Inflammatory macrophage treated with lipopolysaccharide for 1 hour (primary cell): ENCODE results near the gene GPR39.

Experiments
- DNase-seq, 2 donors: peaks; one replicate each; pipeline ENCODE4 v3.0.0-alpha.2; 2020 to 2022

GPR39 gene

DNA sequence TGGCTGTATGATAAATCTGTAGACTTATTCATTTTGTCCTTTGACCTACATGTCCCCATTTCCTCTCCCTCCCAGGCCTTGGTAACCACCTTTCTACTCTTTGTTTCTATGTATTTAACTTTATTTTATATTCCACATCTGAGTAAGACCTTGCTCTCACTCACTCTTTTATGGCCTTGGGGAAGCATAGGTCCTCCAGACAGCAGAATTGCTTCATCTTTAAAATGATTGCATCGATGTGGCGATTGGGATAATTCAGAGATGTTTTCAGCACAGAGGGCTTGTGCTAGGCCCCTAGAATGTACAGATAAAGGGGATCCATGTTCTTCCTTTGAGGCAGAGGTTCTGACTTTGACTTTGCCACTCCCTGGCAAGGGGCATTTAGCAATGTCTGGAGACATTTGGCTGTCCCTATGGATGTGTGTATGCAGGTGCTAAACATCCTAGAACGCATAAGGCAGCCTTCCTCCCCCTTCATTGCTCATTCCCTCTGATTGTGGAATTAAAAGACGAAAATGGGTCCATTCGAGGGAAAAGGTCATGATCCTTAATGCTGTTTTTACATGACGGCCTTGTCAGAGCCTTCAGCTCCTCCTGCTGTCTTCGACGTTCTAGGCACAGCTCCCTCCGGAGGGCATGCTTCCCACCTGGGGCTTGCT lies 1.2 kb upstream of the GPR39 start:
- no peak for DNase-seq

DNA sequence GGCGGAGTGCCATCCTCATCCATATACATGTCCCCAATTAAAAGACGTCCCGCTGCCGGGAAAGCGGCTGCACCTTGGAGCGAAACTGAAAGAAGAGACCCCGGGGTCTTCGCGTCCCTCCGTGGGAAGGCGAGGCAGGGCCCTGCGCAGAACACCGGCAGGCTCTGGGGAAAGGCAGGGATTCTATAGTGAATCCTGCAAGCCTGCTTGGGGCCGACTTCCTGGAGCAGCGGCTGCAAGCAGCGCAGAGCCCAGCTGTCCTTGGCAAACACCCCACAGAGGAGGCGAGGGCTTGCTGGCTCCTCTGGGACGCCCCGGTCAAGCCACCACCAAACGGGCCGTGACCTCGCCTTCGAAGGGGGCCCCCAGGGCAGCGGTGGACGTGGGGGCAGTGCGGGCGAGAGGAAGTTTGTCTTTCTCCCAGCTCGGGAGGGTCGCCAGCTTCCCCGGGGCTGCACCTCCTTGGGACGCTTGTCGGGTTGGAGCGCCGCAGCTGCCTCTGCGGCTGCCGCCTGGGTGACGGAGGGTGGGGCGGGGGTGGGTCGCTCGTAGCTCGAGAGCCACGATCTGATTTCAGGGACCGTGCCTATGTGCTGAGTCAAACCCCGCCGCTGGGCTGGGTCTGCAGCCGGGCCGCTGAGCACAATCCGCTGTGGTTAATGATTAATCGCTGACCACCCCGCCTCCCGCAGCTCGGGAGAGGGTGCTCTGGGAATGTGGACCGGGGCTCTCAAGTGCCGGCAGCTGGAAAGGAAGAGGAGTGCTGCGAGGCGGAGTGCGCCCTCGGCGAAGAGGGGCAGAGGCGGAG lies 486 bp upstream of the GPR39 start:
- no peak for DNase-seq

DNA sequence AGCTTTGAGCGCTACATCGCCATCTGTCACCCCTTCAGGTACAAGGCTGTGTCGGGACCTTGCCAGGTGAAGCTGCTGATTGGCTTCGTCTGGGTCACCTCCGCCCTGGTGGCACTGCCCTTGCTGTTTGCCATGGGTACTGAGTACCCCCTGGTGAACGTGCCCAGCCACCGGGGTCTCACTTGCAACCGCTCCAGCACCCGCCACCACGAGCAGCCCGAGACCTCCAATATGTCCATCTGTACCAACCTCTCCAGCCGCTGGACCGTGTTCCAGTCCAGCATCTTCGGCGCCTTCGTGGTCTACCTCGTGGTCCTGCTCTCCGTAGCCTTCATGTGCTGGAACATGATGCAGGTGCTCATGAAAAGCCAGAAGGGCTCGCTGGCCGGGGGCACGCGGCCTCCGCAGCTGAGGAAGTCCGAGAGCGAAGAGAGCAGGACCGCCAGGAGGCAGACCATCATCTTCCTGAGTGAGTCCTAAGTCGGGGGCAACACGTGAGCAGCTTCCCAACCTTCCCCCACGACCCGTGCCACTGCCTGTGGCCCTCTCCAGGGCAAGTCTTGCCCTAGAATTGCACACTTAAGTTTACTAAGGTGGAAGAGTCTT lies 928 bp downstream of the GPR39 start:
- no peak for DNase-seq

DNA sequence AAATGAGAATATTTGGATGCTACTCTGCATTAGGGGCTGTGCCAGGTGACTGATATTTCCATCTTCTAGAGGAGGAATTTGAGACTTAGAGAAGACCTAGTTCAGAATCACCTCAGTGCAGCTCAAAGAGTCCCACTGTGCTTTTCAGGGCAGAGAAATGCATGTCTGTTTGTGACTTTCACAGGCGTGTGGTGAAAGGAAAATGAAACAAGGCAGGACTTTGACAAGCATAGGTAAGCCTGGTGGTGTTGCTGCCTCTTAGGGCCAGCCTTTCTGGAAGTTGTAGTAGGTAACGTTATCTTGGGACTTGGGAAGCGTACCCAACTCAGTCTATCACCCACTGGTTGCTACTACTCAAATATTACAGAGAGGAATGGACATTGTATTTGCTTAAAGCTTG lies 2.6 kb downstream of the GPR39 start:
- no peak for DNase-seq

DNA sequence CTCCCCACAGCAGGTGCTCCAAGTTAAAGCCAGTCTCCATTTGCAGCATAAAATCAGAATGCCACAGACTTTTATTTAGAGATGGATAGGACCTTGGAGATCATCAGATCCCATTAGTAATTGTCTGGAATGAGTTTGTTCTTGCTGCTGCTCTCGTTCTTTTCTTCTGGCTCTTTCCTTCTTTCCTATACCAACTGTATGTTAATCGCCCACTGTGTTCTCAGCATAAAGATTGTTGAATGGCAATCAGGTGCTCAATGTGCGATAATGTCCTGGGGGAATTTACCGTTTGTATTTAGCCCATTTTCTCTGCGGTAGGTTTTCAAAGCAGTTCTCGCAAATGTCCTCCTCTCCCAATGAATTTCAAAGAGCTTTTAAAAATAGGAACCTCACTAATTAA lies 3.3 kb downstream of the GPR39 start:
- no peak for DNase-seq

DNA sequence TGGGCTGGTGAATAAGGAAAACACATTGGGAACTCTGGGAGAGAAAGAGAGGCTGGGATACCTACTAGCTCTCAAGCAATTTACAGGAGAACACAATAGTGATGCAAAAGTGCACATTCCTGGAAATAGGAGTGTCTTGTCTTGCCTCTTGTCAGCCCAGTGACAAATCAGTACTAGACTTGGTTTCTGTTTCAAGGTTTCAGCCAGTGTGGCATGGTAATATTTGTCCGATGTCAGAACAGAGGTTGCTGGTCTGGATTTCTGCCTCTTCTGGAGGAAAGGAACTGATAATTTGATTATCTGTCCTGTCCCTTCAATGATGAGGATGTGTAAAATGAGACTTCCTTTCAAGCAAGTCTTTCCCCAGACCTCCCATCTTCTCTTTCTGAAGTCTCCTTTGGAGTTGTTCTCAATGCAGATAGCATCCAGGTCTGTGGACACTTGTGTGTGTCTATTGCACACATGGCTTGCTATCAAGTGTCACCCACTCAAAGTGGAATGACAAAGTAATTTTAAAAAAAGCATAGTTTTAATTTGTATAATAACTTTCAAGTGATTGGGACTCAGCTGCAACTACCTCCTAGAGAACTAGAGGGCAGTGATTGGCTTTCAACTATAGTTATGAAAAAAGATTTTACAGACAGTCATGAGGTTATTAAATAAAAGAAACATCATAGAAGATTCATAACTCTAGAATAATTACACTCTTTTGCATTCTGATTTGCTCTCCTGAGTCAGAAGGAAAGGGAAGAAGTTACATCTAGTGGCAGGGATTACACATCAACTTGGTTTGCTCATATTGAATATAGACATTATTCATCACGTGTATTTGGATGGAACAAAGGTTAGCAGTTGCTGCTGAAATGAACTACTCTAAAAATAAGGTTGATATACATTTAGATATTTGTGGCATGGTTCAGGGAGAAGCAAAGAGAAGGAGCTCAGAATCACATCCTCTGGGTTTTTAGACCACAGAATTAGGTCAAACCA lies 4.5 kb downstream of the GPR39 start:
- DNase-seq, result no peak

DNA sequence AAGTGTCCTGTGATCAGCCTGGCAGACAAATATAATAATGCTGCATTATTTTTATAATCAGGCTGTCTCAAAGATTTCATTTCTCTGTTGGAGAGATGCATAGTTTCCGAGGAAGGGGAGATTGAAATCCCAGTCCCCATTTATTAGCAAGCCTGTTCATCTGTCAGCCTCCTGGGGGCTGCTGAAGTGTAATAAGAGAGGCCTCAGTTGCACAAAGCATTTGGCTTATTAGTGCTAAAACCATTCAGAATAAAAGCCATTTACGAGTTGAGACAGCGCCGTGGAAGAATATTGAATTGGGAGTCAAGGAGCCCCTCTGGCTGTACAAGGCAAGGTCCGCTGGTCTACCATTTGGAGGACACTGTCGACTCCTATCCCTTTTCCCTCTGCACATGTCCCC lies 6.1 kb downstream of the GPR39 start:
- no peak for DNase-seq

DNA sequence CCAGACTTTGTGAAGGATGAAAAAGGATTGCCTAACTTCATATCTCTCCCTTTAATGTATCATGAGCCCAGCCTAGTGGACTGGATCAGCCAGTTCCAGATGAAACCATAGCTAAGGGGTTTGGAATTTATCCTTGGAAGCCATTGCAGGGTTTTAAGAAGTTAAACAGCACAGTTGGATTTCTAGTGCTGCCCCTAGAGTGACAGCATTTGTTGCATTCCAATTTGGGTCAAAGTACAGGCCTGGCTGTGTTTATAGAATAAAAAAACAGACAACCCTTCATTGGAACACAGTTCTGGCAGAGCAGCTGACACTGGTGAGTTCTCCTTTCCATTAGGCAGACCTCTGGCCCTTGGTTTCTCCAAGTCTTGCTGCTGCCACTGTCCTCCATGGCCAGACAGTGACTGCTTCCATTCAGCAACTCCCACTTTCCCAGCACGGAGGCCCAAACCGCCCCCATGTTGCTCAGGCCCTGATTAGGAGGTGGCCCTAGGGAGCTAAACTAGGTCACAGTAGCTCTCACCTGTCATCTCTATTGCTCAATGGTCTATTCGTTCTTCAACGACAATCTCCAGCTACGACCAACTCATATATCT lies 8.0 kb downstream of the GPR39 start:
- DNase-seq, result no peak

DNA sequence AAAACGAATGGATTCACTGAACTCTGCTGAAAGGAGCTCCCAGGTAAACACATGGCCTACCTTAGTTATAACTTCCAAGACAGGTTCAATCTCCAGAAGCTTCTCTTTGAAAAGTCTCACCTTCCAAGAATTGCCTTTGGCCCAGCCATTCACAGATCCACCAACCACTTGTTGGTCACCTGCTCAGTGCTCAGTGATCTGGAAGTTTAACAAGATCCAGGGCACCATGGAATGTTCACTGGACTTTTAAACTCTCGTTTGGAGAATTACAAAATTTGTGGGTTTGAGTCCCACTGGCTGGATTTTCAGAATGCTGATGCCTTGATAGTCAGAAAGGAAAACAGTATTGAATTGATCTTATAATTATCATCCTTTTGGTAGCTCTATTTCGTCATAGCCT lies 9.4 kb downstream of the GPR39 start:
- DNase-seq, result no peak

DNA sequence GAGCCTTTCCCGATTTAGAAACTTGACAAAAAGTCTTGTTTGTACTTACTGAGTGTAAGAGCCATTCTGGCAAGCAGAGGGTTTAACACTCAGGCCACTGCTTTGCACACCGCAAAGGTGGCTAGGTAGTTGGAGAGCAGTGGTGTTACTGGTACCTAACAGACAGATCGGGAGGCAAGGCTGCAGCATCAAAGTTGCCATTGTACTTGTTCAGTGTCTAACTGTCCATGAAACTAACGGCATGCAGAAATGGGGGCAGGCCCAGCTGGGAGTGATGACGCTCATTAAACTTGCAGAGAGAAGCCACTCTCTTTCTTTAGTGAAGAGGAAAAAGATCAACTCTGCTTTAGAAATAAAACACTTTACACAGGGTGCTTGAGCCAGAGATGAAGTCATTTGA lies 10.1 kb downstream of the GPR39 start:
- no peak for DNase-seq

DNA sequence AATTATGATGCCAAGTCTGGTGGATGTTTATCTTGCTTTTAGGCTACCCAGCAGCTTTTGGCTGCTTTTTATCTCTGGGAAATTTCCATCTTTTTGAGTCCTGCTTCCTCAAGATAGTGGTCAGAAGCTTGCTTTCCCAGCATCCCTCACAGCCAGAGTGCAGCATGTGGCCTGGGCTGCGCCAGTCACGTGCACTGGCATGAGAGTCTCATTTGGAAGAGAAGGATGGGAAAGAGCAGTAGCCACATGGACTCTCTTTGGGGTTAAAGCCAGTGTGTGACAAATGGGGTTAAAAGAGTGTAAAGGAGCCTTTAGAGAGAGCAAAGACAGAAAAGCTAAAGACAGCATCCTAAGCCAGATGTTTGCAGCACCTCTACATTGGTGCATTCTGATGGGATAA lies 12.7 kb downstream of the GPR39 start:
- DNase-seq, result no peak

DNA sequence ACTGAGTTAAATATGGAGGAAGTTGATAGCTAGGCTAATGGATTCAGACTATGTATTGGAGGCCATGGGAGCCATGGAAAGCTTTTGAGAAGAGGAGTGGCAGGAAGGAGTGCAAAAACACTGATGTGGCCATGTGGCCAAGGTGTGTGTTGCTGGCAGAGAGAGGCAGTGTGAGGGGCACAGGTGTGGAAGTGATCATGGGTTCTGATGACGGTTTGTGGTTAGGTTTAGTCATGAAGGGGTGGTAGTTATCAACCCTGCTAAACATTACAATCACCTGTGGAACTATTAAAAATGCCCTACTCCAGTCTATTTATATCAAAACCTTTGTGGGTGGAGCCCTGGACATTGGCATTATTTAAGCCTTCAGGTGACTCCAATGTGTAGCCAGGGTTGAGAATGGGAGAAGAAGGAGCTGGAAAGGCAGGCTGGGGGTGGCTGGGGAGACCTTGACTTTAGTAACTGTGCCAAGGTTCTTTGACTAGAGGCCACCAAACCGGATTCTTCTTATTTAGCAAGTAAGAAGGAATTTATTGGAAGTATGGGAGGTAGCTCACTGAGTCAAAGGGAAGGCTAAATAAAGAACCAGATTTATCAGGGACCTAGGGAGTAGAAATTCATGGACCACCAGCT lies 13.5 kb downstream of the GPR39 start:
- no peak for DNase-seq

DNA sequence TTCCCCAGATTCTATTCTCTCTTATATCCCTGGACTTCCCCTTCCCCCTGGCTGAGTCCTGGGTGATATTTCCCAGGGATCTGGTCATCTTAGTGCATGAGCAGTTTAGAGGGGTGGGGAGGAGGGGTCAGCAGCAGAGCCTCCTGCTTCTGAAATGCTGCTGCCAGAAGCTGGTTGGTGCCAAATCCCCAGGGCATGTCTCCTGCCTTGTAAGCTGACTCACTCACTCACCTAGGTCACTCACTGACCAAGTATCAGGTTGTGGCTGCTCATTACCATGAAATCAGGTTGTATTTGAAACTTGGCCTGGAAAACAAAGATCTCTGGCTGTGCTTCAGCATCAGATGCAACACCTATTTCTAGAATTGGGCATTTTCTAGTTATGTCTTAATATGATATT lies 14.3 kb downstream of the GPR39 start:
- no peak for DNase-seq

DNA sequence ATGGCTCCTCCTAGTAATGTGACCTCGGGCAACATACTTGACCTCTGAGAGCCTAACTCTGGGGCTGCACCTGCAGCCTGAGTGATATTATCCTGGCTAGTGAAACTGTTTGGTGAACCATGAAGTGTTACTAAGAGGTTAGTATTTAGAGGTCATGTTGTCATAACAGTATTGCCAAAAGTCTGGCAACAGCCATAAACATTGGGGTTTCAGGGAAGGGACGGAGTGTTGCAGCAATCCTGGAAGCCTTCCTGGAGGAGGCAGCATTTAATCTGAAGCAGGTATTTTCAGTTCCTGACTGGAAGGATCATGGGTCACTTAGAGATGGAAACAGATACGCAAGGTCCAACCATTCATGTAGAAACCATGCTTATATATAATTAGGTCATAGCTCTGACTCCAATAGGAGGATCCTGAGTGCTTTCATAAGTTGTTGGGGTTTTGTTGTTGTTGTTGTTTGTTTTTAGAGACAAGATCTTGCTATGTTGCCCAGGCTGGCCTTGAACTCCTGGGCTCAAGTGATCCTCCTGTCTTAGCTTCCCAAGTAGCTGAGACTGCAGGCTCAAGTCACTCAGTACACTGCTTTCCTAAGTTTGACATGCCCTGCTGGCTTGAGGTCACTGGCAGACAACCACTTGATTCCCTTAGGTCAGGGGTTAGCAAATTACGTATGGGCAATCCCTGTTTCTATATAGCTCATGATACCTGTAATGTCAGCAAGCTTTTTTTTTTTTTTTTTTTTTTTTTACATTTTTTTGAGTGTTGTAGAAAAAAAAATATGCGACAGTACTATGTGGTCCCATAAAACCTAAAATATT lies 21.5 kb downstream of the GPR39 start:
- no peak for DNase-seq

DNA sequence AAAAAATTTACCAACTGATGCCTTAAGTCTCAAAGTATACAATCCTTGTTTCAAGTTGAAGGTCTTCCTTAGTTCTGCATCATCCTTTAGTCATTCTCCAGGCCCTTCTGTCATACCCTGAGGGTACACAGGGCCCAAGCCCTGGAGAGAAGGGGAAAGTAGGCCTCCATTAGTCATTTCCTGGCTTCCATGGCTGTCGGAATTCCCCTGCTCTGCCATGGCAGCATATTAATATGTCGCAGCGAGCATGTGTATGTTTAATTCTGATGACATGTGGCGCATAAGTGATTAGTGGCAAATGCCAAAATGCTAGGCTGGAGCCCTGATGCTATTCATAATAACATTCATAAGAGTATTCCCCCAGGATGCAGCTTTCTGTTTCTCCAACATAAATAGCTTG lies 22.1 kb downstream of the GPR39 start:
- DNase-seq, result no peak

DNA sequence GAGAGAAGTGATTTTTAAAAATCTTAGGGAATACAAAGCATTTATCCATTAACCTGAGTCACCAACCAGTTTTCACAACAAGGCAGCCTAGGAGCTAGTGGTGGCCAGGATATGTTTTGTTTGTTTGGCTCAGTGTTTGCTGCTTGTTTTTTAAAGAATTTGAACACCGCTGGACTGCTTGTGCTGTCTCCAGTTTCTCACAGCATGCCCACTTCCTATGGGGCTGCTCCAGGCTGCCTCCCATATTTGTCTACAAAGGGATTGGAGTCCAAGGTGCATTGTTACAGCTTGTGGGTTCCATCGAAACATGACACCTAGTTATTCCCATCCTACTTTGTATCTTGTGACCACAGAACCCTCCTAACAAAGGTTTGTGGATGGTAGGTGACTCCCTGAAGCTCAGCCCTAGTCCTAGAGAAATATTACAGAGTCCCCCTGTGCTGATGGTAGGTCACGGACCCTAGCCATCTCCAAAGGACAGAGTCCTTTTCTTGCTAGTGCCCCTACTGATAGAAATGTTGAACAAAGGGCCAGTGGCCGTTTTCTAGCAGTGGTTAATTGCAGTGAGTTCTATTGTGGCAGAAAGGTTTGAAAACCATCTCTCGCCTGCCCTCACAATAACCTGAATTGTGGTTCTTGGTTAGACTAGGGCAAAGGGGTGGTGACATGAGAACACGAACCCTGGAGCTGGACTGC lies 23.2 kb downstream of the GPR39 start:
- DNase-seq, result no peak

DNA sequence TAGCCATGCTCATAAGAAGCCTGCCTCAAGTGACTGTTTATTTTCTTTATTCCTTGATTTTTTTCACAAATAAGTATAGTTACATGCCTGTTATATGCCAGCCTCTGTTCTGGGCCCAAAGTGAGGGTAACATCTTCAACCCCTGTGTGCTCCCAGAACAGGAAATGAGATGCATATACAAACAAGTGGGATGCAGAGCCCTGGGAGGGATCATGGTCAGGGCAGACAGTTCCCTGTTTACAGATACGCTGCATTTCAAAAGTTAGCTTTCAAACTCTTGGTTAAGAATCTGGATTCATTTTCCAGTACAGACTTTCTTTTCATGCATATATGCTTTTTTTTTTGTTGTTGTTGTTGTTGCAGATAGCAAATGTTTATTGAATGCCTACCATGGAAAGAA lies 24.4 kb downstream of the GPR39 start:
- no peak for DNase-seq

DNA sequence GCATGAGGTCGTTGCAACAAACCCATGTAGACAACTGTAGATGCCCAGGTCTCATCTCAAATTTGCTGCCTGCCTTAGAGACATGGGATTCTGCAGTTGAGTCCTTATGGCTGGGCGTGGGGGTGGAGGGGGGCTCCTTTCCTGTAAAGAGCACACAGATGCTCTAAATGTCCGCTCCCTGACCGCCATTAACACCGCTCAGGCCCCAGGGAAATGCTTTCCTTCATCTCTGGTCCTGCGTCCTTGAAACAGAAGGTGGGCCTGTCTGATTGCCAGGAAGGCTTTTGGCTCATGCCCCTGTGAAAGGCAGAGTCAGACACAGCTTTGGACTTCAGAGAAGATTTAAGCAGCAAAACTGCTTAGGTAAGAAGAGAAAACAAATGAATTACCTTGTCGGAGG lies 25.7 kb downstream of the GPR39 start:
- DNase-seq, result no peak

DNA sequence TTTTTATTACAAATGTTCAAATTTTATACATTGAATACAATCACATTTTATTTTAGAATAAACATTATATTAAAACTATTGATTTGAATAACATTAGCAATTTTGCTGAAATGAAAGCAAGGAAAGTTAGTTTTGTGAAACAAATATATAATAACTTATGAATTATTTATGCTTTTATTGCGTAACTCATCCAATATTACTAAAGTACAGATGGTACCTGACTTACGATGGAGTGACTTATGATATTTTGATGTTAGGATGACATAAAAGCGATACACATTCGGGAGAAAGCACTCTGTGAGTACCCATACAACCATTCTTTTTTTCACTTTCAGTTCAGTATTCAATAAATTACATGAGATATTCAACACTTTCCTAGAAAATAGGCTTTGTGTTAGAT lies 26.5 kb downstream of the GPR39 start:
- no peak for DNase-seq

DNA sequence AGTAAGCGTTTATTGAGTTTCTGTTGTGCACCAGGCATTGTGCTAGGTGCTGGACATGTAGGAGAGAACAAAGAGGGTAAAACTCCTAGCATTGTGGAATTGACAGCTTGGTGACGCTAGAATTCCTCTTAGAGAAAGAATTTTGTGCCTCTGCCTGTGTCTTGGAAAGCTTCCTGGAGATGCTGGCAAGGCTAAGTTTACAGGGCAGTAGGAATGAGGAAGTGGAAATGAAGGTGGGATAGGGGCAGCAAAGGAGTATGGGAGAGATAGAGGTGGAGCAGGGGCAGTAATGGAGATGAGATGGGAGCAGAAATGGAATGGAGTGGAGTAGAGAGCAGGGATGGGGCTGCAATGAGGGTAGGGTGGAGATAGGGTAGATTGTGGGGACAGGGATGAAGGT lies 29.8 kb downstream of the GPR39 start:
- no peak for DNase-seq

DNA sequence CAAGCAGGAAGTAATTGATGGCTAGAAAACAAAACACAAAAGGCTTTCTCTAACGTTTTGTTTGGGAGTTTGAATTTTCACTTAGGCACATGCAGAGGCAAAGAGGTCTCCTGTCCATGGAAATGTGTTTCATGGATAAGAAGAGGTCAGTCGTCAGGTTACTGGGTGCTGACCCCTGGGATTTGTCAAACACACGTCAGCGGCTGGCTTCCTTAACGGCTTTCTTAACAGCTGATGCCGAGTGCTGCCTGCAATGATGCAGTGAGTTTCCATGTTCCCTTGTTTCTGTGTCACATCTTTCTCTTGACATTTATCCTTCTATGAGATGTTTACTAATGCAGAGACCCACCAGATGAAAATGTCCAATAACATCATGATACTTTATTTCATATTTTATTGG lies 31.7 kb downstream of the GPR39 start:
- DNase-seq, result no peak
